UCSD-AML1 (cell line): ENCODE results near the gene GRPEL2.
"Not testable (repeated sequence)": the region's sequence is repeated elsewhere in the genome, so short reads cannot be mapped to it uniquely, and the experiment has no call there.

Experiments
- DNase-seq: peaks from one replicate; lab custom pipeline; 2025; ENCODE audit not compliant: unreplicated experiment; lab: John Stamatoyannopoulos, UW

Gene GRPEL2

GRCh38 chr5:149392718-149393117, 47.4 kb downstream of the GRPEL2 start:
- no peak for DNase-seq

- not testable (repeated sequence) for DNase-seq
Measured at GRCh38 chr5:149394996-149395395, 49.7 kb downstream of the GRPEL2 start.

GRCh38 chr5:149397530-149397929, 52.2 kb downstream of the GRPEL2 start:
- DNase-seq, result no peak

GRCh38 chr5:149398747-149399266, 53.5 kb downstream of the GRPEL2 start:
- not testable (repeated sequence) for DNase-seq

GRCh38 chr5:149399775-149400174, 54.5 kb downstream of the GRPEL2 start:
- no peak for DNase-seq

GRCh38 chr5:149400304-149400703, 55.0 kb downstream of the GRPEL2 start:
- no peak for DNase-seq

GRCh38 chr5:149401051-149401450, 55.8 kb downstream of the GRPEL2 start:
- no peak for DNase-seq

- no peak for DNase-seq
Measured at GRCh38 chr5:149402291-149402690, 57.0 kb downstream of the GRPEL2 start.
